Parathyroid adenoma (tissue), 2 donors: ENCODE results near the gene C16orf86.
A peak's percentile ranks its signal among the peaks of the same experiment; 100 is the strongest.

Source experiments
- H2AFZ ChIP-seq: fragments of 300-600 bp; sonication (generic); one replicate; pipeline ENCODE4 v1.7.0; 2017; ENCODE audit warnings: antibody characterized with exemption, mild to moderate bottlenecking
- H3K27ac ChIP-seq: fragments of 300-600 bp; sonication (generic); one replicate; pipeline ENCODE4 v1.7.0; 2017
- H3K27me3 ChIP-seq: fragments of 300-600 bp; sonication (generic); one replicate; pipeline ENCODE4 v1.7.0; 2017; ENCODE audit warnings: low read length; ENCODE audit not compliant: control insufficient read depth, insufficient read depth
- H3K36me3 ChIP-seq: fragments of 300-600 bp; sonication (generic); one replicate; pipeline ENCODE4 v1.7.0; 2017; ENCODE audit warnings: low read length; ENCODE audit not compliant: control insufficient read depth, insufficient read depth
- H3K4me1 ChIP-seq: fragments of 300-600 bp; sonication (generic); one replicate; pipeline ENCODE4 v1.7.0; 2017; ENCODE audit warnings: control low read depth
- H3K4me2 ChIP-seq: fragments of 300-600 bp; sonication (generic); one replicate; pipeline ENCODE4 v1.7.0; 2017; ENCODE audit warnings: low read length
- H3K4me3 ChIP-seq: fragments of 300-600 bp; sonication (generic); one replicate; pipeline ENCODE4 v1.7.0; 2017; ENCODE audit warnings: low read depth, low read length
- H3K79me2 ChIP-seq: fragments of 300-600 bp; sonication (generic); one replicate; pipeline ENCODE4 v1.7.0; 2017; ENCODE audit warnings: control low read depth
- H3K9ac ChIP-seq: fragments of 300-600 bp; sonication (generic); one replicate; pipeline ENCODE4 v1.7.0; 2017; ENCODE audit warnings: mild to moderate bottlenecking
- H3K9me3 ChIP-seq: fragments of 300-600 bp; sonication (generic); one replicate; pipeline ENCODE4 v1.7.0; 2017; ENCODE audit warnings: low read length; ENCODE audit not compliant: control insufficient read depth
- TF ChIP-seq, protein P1 (sequence below): fragments of 300-600 bp; sonication (generic); IDR thresholded peaks from one replicate; pipeline ENCODE4 v1.7.0; 2017; ENCODE audit warnings: antibody characterized with exemption, mild to moderate bottlenecking
- donor health status: primary hyperparathyroidism.

Gene C16orf86

DNA sequence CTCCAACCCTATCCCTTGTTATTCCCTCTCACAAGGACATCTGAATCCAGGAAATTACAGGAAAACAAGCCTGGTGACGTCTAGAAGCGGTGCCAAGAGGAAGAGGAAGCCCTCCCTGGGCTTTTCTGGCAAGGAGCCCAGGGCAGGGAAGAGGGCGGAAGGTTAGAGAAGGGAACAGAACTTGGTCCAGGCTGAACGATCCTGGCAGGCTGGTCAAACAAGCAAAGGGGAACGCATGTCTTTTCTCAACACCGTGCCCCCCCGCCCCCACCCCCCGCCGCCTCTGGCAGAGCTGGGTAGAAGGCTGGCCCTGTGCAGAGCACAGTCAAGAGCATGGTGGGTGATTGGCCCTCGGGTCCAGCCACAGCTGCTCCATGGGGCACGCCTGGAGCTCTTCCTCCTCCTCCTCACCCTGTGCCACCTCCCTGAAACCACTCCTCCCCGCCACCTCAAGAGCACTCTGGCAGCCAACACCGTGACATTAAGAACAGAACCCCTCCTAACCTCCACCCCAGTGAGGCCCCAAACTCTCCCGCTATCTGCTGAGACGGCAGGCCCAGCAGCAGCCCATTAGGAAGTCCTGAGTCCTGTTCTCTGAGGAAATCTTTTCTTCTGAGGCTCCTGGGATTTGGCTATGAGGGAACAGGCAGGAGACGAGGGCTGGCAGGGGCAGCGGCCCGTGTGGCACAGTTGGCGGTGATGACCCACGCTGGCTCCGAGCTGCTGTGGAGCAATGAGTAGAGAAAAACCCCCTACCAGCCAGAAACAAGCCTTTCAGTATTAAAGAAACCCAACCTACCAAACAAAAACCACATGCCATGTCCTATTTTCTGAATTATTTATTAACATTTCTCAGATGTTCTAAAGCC, 7.3 kb downstream of the C16orf86 start:
- Histone ChIP-seq H3K79me2 (no peaks in the 10 kb centered on the region), H3K27me3 (no peaks in the 10 kb centered on the region), H3K27ac (peak overlapping the region; percentile 89), H3K9me3 (no peaks in the 10 kb centered on the region), H3K9ac (no peak overlapping the region), H3K4me3 (no peak overlapping the region), H3K4me1 (peaks cover 2% of the 10 kb centered on the region), H3K4me2 (no peak overlapping the region), H3K36me3 (no peaks in the 10 kb centered on the region), H2AFZ (peak overlapping the region; percentile 38)
- TF ChIP-seq, protein P1, sequence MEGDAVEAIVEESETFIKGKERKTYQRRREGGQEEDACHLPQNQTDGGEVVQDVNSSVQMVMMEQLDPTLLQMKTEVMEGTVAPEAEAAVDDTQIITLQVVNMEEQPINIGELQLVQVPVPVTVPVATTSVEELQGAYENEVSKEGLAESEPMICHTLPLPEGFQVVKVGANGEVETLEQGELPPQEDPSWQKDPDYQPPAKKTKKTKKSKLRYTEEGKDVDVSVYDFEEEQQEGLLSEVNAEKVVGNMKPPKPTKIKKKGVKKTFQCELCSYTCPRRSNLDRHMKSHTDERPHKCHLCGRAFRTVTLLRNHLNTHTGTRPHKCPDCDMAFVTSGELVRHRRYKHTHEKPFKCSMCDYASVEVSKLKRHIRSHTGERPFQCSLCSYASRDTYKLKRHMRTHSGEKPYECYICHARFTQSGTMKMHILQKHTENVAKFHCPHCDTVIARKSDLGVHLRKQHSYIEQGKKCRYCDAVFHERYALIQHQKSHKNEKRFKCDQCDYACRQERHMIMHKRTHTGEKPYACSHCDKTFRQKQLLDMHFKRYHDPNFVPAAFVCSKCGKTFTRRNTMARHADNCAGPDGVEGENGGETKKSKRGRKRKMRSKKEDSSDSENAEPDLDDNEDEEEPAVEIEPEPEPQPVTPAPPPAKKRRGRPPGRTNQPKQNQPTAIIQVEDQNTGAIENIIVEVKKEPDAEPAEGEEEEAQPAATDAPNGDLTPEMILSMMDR, result no peak

DNA sequence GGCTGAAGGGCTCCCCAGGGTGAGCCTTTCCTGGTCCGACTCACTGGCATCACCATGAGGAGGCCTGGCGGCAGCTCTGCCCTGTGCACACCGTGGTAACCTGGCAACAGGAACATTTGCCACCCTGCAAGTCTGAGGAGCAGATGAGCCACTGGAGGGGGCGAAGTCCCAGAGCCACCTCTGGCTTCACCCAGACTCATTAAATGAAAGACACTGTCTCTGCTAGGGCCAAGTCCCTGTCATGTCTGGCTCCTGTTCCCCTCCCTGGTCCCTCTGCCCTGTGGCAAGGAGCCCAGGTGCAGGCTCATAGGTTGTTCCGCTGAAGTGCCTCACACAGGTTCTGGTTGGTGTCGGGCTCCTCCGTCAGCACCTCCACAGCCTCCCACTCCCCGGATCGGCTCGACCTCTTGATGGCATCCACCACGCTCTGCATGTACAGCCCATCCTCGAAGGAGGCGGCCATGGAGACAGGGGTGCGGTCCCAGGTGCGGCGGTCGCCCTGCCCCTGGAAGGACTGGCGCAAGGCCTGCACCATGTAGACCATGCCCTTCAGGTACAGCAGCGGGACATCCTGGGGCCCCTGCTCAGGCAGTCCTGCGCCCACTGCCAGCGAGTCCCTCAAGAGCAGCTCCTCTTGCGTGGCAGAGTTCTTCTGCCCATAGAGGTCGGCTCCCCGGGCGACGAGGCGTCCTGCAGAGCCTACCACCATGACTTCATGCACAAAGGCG, 8.4 kb downstream of the C16orf86 start:
- no peaks in the 10 kb centered on the region for H3K36me3 ChIP-seq
- no peak overlapping the region for H3K4me3 ChIP-seq
- H3K4me1 ChIP-seq, result peaks cover 2% of the 10 kb centered on the region
- no peak overlapping the region for H2AFZ ChIP-seq
- no peak overlapping the region for H3K9ac ChIP-seq
- H3K27ac ChIP-seq, result peak overlapping the region; percentile 73
- no peaks in the 10 kb centered on the region for H3K27me3 ChIP-seq
- TF ChIP-seq, protein P1, result no peak
- H3K4me2 ChIP-seq, result no peak overlapping the region
- no peaks in the 10 kb centered on the region for H3K9me3 ChIP-seq
- H3K79me2 ChIP-seq, result no peaks in the 10 kb centered on the region

DNA sequence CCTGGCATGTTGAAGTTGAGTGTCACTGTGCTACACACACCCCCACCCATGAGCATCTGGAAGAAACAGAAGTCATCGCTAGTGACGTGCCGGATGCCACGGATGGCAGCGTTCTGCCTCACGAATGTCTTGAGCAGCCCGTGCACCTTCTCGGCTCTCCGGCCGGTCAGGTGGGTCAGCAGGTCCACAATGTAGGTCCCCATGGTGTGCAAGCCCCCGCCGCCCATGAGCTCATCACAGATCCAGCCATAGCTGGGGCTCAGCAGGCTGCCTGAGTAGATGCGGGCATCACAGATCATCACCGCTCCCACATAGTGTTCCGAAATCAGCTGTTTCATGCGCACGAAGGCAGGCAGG, 8.9 kb downstream of the C16orf86 start:
- Histone ChIP-seq H3K27ac (no peak overlapping the region), H3K9ac (no peak overlapping the region), H3K79me2 (no peaks in the 10 kb centered on the region), H2AFZ (no peak overlapping the region), H3K27me3 (no peaks in the 10 kb centered on the region), H3K36me3 (no peaks in the 10 kb centered on the region), H3K4me1 (peaks cover 2% of the 10 kb centered on the region), H3K4me3 (no peak overlapping the region), H3K4me2 (no peak overlapping the region), H3K9me3 (no peaks in the 10 kb centered on the region)
- TF ChIP-seq, protein P1, result no peak

DNA sequence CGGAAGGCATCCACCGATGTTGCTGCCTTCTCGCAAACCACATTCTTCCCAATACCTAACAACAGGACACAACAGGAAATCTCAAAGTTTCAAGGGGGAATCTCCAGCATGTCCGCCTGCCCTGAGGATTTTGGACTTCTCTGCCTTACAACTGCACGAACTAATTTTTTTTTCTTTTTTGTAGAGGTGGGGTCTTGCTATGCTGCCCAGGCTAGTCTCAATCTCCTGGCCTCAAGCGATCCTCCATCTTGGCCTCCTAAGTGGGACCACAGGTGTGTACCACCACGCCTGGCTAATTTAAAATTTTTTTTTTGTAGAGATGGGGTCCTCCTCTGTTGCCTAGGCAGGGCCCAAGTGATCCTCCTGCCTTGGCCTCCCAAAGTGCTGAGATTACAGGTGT, 9.4 kb downstream of the C16orf86 start:
- peaks cover 2% of the 10 kb centered on the region for H3K4me1 ChIP-seq
- peaks cover 1% of the 10 kb centered on the region for H3K79me2 ChIP-seq
- H3K4me3 ChIP-seq, result no peak overlapping the region

More for the DNA sequence above, 9.4 kb downstream of the C16orf86 start:
- Histone ChIP-seq H3K9me3 (no peaks in the 10 kb centered on the region), H3K36me3 (no peaks in the 10 kb centered on the region), H3K9ac (no peak overlapping the region), H3K4me2 (no peak overlapping the region), H3K27me3 (no peaks in the 10 kb centered on the region), H2AFZ (no peak overlapping the region), H3K27ac (no peak overlapping the region)
- TF ChIP-seq, protein P1, result no peak
